Endodermal cell (in vitro differentiated cells): ENCODE data around the gene TRIM2. TPM values are rescaled to one million over a fixed set of nuclear protein-coding genes. Genes with fewer than 3 reads are reported as not detected.
"Not testable (repeated sequence)": the region's sequence is repeated elsewhere in the genome, so short reads cannot be mapped to it uniquely, and the experiment has no call there.

ENCODE experiments used
- DNase-seq: peaks from one replicate; pipeline ENCODE4 v3.0.0-alpha.2; 2017
- H3K27ac ChIP-seq: 2 replicates; pipeline ENCODE4 v1.5.1; 2013; ENCODE audit warnings: mild to moderate bottlenecking, low read depth, low read length, moderate library complexity
- H3K27me3 ChIP-seq: 2 replicates; pipeline ENCODE4 v1.6.1; 2013; ENCODE audit warnings: mild to moderate bottlenecking, low read length, moderate library complexity; ENCODE audit not compliant: insufficient read depth, control insufficient read depth, poor library complexity, severe bottlenecking
- H3K36me3 ChIP-seq: 2 replicates; pipeline ENCODE4 v1.7.0; 2013; ENCODE audit warnings: mild to moderate bottlenecking, low read length, moderate library complexity; ENCODE audit not compliant: control insufficient read depth, insufficient read depth
- H3K4me1 ChIP-seq: one replicate; pipeline ENCODE4 v1.7.0; 2013; ENCODE audit warnings: low read length; ENCODE audit not compliant: control insufficient read depth, insufficient read depth
- H3K4me3 ChIP-seq: 2 replicates; pipeline ENCODE4 v1.5.1; 2013; ENCODE audit warnings: mild to moderate bottlenecking, low read length, moderate library complexity
- H3K9ac ChIP-seq: 2 replicates; pipeline ENCODE4 v1.6.1; 2013; ENCODE audit warnings: mild to moderate bottlenecking, low read length, moderate library complexity; ENCODE audit not compliant: poor library complexity, severe bottlenecking; ENCODE audit errors: extremely low read depth
- H3K9me3 ChIP-seq: 2 replicates; pipeline ENCODE4 v1.6.1; 2013; ENCODE audit warnings: mild to moderate bottlenecking, low read length, moderate library complexity; ENCODE audit not compliant: control insufficient read depth
- H3K27ac Mint-ChIP-seq: 2 replicates; pipeline ENCODE4 v1.8.0; 2020; ENCODE audit warnings: mixed read lengths
- H3K27me3 Mint-ChIP-seq: 2 replicates; pipeline ENCODE4 v1.8.0; 2021; ENCODE audit warnings: mild to moderate bottlenecking, mixed read lengths; ENCODE audit not compliant: insufficient read depth
- H3K36me3 Mint-ChIP-seq: 2 replicates; pipeline ENCODE4 v1.8.0; 2020; ENCODE audit warnings: low read depth, mixed read lengths
- H3K4me1 Mint-ChIP-seq: 2 replicates; pipeline ENCODE4 v1.8.0; 2020; ENCODE audit warnings: mixed read lengths
- H3K4me3 Mint-ChIP-seq: 2 replicates; pipeline ENCODE4 v1.8.0; 2020; ENCODE audit warnings: mild to moderate bottlenecking, moderate library complexity, mixed read lengths
- H3K9me3 Mint-ChIP-seq: 2 replicates; pipeline ENCODE4 v1.8.0; 2020; ENCODE audit warnings: mild to moderate bottlenecking, mixed read lengths
- CTCF ChIP-seq: fragments of 200-600 bp; sonication (generic); conservative IDR thresholded peaks from 2 replicates; pipeline ENCODE4 v1.5.0; 2021; ENCODE audit warnings: antibody characterized with exemption, mild to moderate bottlenecking
- WGBS, 2 experiments: methylation state at CpG; one replicate each; pipeline versions ENCODE4 v1.1.5 to v1.1.7; 2013; ENCODE audit warnings: missing lambda C conversion rate in 2 of 2, mixed read lengths in 1 of 2; ENCODE audit not compliant: insufficient coverage in 1 of 2, insufficient read length in 1 of 2; 5-methylcytosine and 5-hydroxymethylcytosine counted together
- total RNA-seq, 2 donors: library from RNA; stranded (reverse); fragmentation: NEBNext Ultra II Directional in 1 of 2; extraction: Animal tissue kit (Norgen Biotek cat#: 25700) in 1 of 2; gene quantifications; 2 replicates in 1 of 2; 3 replicates in 1 of 2; pipeline ENCODE4 v1.2.1, GENCODE V29; 2021

The TRIM2 gene
- total RNA-seq, 2 donors from 2014 or later = 31.8 to 56.1 TPM

- H3K36me3 Mint-ChIP-seq = no peaks in the 10 kb centered on the region
- H3K4me3 Mint-ChIP-seq = no peak overlapping the region
- no peak overlapping the region for H3K4me3 ChIP-seq
- H3K27ac ChIP-seq = no peak overlapping the region
- no peak overlapping the region for H3K27ac Mint-ChIP-seq
- H3K27me3 ChIP-seq = no peaks in the 10 kb centered on the region
- peaks cover 4% of the 10 kb centered on the region for H3K4me1 Mint-ChIP-seq
- H3K9me3 Mint-ChIP-seq = no peaks in the 10 kb centered on the region
- no peaks in the 10 kb centered on the region for H3K4me1 ChIP-seq
- H3K27me3 Mint-ChIP-seq = peaks cover 4% of the 10 kb centered on the region
- H3K9ac ChIP-seq = no peak overlapping the region
- no peaks in the 10 kb centered on the region for H3K36me3 ChIP-seq
- no peak for TF ChIP-seq CTCF
- no peaks in the 10 kb centered on the region for H3K9me3 ChIP-seq
- WGBS, 2 experiments = no CpG with 5 or more reads among the region's 1 CpG
- no peak for DNase-seq
Observed at GRCh38 chr4:153198719-153199118, 5.5 kb upstream of the TRIM2 start.

GRCh38 chr4:153203746-153204145 lies 497 bp upstream of the TRIM2 start:
- H3K27ac ChIP-seq = peak overlapping the region; percentile 52
- Mint-ChIP-seq H3K4me3 (peak overlapping the region; percentile 71), H3K27me3 (peaks cover 15% of the 10 kb centered on the region), H3K4me1 (peaks cover 33% of the 10 kb centered on the region)
- H3K36me3 Mint-ChIP-seq, DNase-seq, H3K27me3 ChIP-seq, H3K4me1 ChIP-seq, H3K9me3 ChIP-seq, H3K36me3 ChIP-seq, H3K9me3 Mint-ChIP-seq, H3K27ac Mint-ChIP-seq: not testable (repeated sequence)
- peak overlapping the region; percentile 87 for H3K4me3 ChIP-seq
- 71% methylated on average over 3 of the region's 5 CpGs; no CpG with 5 or more reads in 1 of the 2 experiments for WGBS, 2 experiments
- peak overlapping the region; percentile 61 for H3K9ac ChIP-seq

GRCh38 chr4:153204728-153205648 lies 745 bp downstream of the TRIM2 start:
- Histone ChIP-seq H3K9ac (peak overlapping the region; percentile 61), H3K27me3 (no peaks in the 10 kb centered on the region), H3K27ac (peak overlapping the region; percentile 52), H3K36me3 (peaks cover 16% of the 10 kb centered on the region), H3K4me3 (peak overlapping the region; percentile 87), H3K4me1 (peaks cover 10% of the 10 kb centered on the region), H3K9me3 (no peaks in the 10 kb centered on the region)
- H3K4me3 Mint-ChIP-seq = peak overlapping the region; percentile 71
- H3K27me3 Mint-ChIP-seq = peaks cover 24% of the 10 kb centered on the region
- H3K9me3 Mint-ChIP-seq = no peaks in the 10 kb centered on the region
- TF ChIP-seq CTCF = peak; percentile 58
- H3K4me1 Mint-ChIP-seq = peaks cover 41% of the 10 kb centered on the region
- H3K36me3 Mint-ChIP-seq = peaks cover 10% of the 10 kb centered on the region
- peak; percentile 83 for DNase-seq
- 7 to 12% methylated on average over 14 to 22 of the region's 22 CpGs for WGBS, 2 experiments
- H3K27ac Mint-ChIP-seq = peak overlapping the region; percentile 86
